GM19043 (cell line): ENCODE results near the gene FCHSD2.
"Not testable (repeated sequence)": the region's sequence is repeated elsewhere in the genome, so short reads cannot be mapped to it uniquely, and the experiment has no call there.

Source experiments
- ATAC-seq: cut with Tn5 transposase; IDR thresholded peaks from one replicate; pipeline ENCODE4 v1.9.1; 2021; ENCODE audit warnings: low read depth; ENCODE audit not compliant: unreplicated experiment

The FCHSD2 gene

GRCh38 chr11:72947229-72947628 is 194.9 kb downstream of the FCHSD2 start:
- no peak for ATAC-seq

- ATAC-seq = no peak
These were observed 198.5 kb downstream of the FCHSD2 start for GRCh38 chr11:72943664-72944063.

GRCh38 chr11:72940417-72940816 is 201.7 kb downstream of the FCHSD2 start:
- no peak for ATAC-seq

- no peak for ATAC-seq
These were observed 203.1 kb downstream of the FCHSD2 start for GRCh38 chr11:72939031-72939430.

- no peak for ATAC-seq
These were observed 204.7 kb downstream of the FCHSD2 start for GRCh38 chr11:72937439-72937838.

- ATAC-seq = no peak
These were observed 206.4 kb downstream of the FCHSD2 start for GRCh38 chr11:72935700-72936099.

- ATAC-seq = no peak
These were observed 210.0 kb downstream of the FCHSD2 start for GRCh38 chr11:72932132-72932570.

GRCh38 chr11:72930008-72930407 is 212.1 kb downstream of the FCHSD2 start:
- ATAC-seq = no peak

- no peak for ATAC-seq
These were observed 212.9 kb downstream of the FCHSD2 start for GRCh38 chr11:72929256-72929655.

GRCh38 chr11:72927380-72927779 is 214.7 kb downstream of the FCHSD2 start:
- ATAC-seq = no peak

GRCh38 chr11:72926076-72926475 is 216.0 kb downstream of the FCHSD2 start:
- no peak for ATAC-seq

- ATAC-seq = no peak
These were observed 216.5 kb downstream of the FCHSD2 start for GRCh38 chr11:72925656-72926055.

- no peak for ATAC-seq
These were observed 217.4 kb downstream of the FCHSD2 start for GRCh38 chr11:72924568-72925190.

- no peak for ATAC-seq
These were observed 220.9 kb downstream of the FCHSD2 start for GRCh38 chr11:72921028-72921716.

GRCh38 chr11:72920001-72920400 is 222.1 kb downstream of the FCHSD2 start:
- ATAC-seq = no peak

GRCh38 chr11:72918851-72919250 is 223.3 kb downstream of the FCHSD2 start:
- ATAC-seq = no peak

GRCh38 chr11:72912253-72912652 is 229.9 kb downstream of the FCHSD2 start:
- ATAC-seq = no peak

GRCh38 chr11:72909558-72910388 is 232.3 kb downstream of the FCHSD2 start:
- ATAC-seq = not testable (repeated sequence)

GRCh38 chr11:72908032-72908676 is 234.0 kb downstream of the FCHSD2 start:
- no peak for ATAC-seq

- no peak for ATAC-seq
These were observed 238.1 kb downstream of the FCHSD2 start for GRCh38 chr11:72904016-72904415.

GRCh38 chr11:72901374-72901773 is 240.7 kb downstream of the FCHSD2 start:
- ATAC-seq = no peak
